ENCODE data around the gene TMEM184A. TPM values are rescaled to one million over a fixed set of nuclear protein-coding genes. Genes with fewer than 3 reads are reported as not detected.

Gene TMEM184A
- total and polyA plus RNA-seq, 10 of the 15 experiments (the other 5 are each of a cell fraction or from before 2014, with no cell fraction given), result 0.04 to 0.15 TPM; not detected in 8

DNA sequence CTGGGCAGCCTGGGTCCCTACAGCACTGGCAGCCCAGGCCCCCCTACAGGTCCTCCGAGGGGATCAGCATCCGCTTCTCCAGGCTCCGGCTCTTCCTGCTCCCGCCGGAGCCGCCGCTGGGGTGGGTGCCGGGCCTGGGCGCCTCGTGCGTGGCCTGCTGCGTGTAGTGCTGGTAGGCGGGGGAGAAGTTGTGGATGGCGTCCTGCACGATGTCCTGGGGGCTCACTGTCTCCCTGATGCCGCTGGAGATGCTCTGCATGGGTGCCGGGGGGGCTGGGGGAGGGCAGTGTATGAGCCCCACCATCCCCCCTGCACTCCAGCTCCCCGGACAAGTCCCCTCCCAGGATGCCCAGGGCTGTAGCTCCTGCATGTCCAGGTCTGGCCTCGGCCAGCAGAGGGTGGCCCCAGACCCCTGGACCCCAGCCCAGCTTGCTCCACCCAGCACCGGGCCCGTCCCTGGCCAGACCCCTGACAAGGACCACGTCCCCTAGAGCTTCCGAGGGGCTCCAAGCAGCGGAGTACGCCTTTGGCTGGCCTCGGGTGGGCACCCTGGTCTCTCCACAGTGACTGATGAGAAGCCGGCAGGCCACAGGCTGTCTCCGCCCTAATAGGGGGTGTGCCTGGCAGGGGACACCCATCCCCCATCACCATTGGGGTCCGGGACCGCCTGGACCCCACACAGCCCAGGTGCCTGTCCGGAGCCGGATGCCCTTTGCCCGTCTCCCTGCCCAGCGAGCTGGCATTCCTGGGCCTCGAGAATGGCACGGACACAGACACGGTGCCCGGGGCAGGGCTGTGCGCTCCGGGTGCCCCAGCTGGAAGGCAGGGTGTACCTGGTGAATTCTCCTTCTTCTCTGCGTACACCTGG lies 8.9 kb downstream of the TMEM184A start:
- intact Hi-C loops (cut with micrococcal nuclease; ENCODE audit: unreplicated experiment) (no loop called here), in situ Hi-C loops (cut with MboI) (no loop called here)
- POLR2A ChIA-PET, result no interaction called here
- RAD21 ChIA-PET (ENCODE audit: unreplicated experiment), result no interaction called here
- ATAC-seq (no peak), DNase-seq (ENCODE audit: low read depth, low spot score) (no peak), FAIRE-seq (no peak)
- Histone ChIP-seq H3K4me2 (ENCODE audit: control insufficient read depth, insufficient read depth) (no peak overlapping the region), H3K27me3 (replicated peaks in 1 of 2; ENCODE audit: control insufficient read depth in 2 of 2, insufficient read depth in 2 of 2, low read length in 1 of 2) (no peaks in the 10 kb centered on the region), H3K4me3 (no peak overlapping the region), H3K9ac (ENCODE audit: control insufficient read depth, insufficient read depth, low read length) (no peak overlapping the region), H3K4me1 (ENCODE audit: control insufficient read depth, insufficient read depth, low read length) (no peaks in the 10 kb centered on the region), H3K9me3 (replicated peaks; ENCODE audit: control insufficient read depth, insufficient read depth, low read length) (no peaks in the 10 kb centered on the region), H3K36me3 (ENCODE audit: control insufficient read depth in 2 of 2, insufficient read depth in 2 of 2, low read length in 1 of 2) (peaks cover 0 to 3% of the 10 kb centered on the region in 2 experiments; a peak in 1 of 4 replicates), H3K27ac (ENCODE audit: control insufficient read depth, insufficient read depth) (no peak overlapping the region), H3K79me2 (ENCODE audit: control insufficient read depth, insufficient read depth, low read length) (no peaks in the 10 kb centered on the region), H2AFZ (ENCODE audit: control insufficient read depth, low read depth, low read length) (no peak overlapping the region), H4K20me1 (ENCODE audit: control insufficient read depth, insufficient read depth) (no peaks in the 10 kb centered on the region)
- WGBS (ENCODE audit: insufficient coverage, insufficient replicate concordance, low lambda C conversion rate, missing lambda C conversion rate), result 74% methylated on average over 36 of the region's 41 CpGs
- TF ChIP-seq POLR2A (IDR thresholded peaks at IDR 0.05; ENCODE audit: low read depth, low read length), result no peak; the same call in 1 of the 2 replicates
- no peak for TF ChIP-seq POU2F2 (IDR thresholded peaks at IDR 0.05; ENCODE audit: borderline replicate concordance, low read depth, low read length)
- no peak for TF ChIP-seq NFIC (IDR thresholded peaks at IDR 0.05; ENCODE audit: low read depth, low read length)
- no peak for TF ChIP-seq NKRF (conservative IDR thresholded peaks at IDR 0.05)
- TF ChIP-seq BCL11A (IDR thresholded peaks at IDR 0.05; ENCODE audit: low read depth, low read length), result no peak
- no peak for TF ChIP-seq BACH1 (IDR thresholded peaks at IDR 0.05; ENCODE audit: borderline replicate concordance)
- no peak for TF ChIP-seq ETV6 (conservative IDR thresholded peaks at IDR 0.05 in 1 of 2, IDR thresholded peaks at IDR 0.05 in 1 of 2; ENCODE audit: borderline replicate concordance in 1 of 2, low read depth in 1 of 2)
- TF ChIP-seq YY1 (IDR thresholded peaks at IDR 0.05; ENCODE audit: low read depth, low read length), result no peak
- TF ChIP-seq, protein P1, sequence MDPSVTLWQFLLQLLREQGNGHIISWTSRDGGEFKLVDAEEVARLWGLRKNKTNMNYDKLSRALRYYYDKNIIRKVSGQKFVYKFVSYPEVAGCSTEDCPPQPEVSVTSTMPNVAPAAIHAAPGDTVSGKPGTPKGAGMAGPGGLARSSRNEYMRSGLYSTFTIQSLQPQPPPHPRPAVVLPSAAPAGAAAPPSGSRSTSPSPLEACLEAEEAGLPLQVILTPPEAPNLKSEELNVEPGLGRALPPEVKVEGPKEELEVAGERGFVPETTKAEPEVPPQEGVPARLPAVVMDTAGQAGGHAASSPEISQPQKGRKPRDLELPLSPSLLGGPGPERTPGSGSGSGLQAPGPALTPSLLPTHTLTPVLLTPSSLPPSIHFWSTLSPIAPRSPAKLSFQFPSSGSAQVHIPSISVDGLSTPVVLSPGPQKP (IDR thresholded peaks at IDR 0.05; ENCODE audit: low read depth, low read length), result no peak
- TF ChIP-seq PRDM15 (CRISPR knock-in tag; IDR thresholded peaks at IDR 0.05), result no peak
- SMC1A ChIA-PET (ENCODE audit: uncharacterized antibody, unreplicated experiment), result no interaction called here
- BruUV-seq (replicated peaks), result no TSS peak
- CTCF ChIA-PET, result no interaction called here

Data from GM12878 (cell line).